ENCODE measurements around the gene ALDH1L2. TPM values are rescaled to one million over a fixed set of nuclear protein-coding genes. Genes with fewer than 3 reads are reported as not detected.
A peak's percentile ranks its signal among the peaks of the same experiment; 100 is the strongest.

Gene ALDH1L2
- total RNA-seq, 1 donor from 2014 or later, result 68.9 TPM

DNA sequence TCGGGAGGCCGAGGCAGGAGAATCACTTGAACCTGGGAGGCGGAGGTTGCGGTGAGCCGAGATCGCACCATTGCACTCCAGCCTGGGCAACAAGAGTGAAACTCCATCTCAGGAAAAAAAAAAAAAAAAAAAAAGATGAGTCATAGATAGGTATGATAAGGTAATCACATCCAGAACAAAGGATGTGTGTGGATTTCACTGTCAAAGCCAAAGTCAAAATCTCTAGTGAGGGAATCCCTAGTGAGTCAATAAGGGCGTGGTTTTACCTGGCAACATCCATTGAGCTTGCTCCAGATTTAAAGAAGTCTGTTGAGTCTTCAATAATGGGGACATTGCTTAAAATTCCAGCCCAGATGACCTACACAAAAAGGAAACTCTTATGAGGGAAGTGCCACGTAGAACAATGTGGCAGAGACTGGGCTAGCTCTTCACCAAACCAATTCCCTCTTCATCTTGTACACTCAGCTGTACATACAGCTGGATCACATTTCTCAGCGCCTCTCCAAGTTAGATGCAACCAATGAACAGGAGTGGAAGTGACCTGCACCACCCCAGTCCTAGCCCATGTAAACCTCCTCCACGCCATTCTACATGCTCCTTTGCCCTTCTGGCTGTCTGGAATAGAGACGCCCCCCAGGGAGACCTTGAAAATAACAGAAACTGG, 23.4 kb downstream of the ALDH1L2 start:
- DNase-seq (ENCODE audit: low spot score in 2 of 2), result no peak
- Histone ChIP-seq H3K4me1 (no peaks in the 10 kb centered on the region), H3K4me3 (no peak overlapping the region), H3K36me3 (peaks cover 52 to 57% of the 10 kb centered on the region in 2 donors), H3K27me3 (no peaks in the 10 kb centered on the region), H3K27ac (no peak overlapping the region), H3K9me3 (peaks cover 0 to 8% of the 10 kb centered on the region in 2 donors)
- TF ChIP-seq, protein P1, sequence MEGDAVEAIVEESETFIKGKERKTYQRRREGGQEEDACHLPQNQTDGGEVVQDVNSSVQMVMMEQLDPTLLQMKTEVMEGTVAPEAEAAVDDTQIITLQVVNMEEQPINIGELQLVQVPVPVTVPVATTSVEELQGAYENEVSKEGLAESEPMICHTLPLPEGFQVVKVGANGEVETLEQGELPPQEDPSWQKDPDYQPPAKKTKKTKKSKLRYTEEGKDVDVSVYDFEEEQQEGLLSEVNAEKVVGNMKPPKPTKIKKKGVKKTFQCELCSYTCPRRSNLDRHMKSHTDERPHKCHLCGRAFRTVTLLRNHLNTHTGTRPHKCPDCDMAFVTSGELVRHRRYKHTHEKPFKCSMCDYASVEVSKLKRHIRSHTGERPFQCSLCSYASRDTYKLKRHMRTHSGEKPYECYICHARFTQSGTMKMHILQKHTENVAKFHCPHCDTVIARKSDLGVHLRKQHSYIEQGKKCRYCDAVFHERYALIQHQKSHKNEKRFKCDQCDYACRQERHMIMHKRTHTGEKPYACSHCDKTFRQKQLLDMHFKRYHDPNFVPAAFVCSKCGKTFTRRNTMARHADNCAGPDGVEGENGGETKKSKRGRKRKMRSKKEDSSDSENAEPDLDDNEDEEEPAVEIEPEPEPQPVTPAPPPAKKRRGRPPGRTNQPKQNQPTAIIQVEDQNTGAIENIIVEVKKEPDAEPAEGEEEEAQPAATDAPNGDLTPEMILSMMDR (IDR thresholded peaks at IDR 0.05), result no peak
- intact Hi-C loops (cut with DNase I), result no loop called here

DNA sequence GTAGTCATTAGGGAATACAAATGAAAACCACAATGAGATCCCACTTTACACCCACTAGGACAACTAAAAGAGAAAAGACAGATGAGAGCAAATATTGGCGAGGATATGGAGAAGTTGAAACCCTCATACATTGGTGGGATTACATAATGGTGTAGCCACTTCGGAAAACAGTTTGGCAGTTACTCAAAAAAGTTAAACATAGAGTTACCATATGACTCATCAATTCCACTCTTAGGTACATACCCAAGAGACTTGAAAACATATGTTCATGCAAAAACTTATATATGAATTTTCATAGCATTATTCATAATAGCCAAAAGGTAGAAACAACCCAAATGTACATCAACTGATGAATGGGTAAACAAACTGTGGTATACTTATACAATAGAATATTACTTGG, 27.1 kb downstream of the ALDH1L2 start:
- intact Hi-C loops (cut with DNase I), result loop anchor here (5.0 to 10.0 kb wide), 2 partner anchors 322 to 855 kb away; no protein-coding TSS in a partner anchor
- no peaks in the 10 kb centered on the region for H3K4me1 ChIP-seq

DNA sequence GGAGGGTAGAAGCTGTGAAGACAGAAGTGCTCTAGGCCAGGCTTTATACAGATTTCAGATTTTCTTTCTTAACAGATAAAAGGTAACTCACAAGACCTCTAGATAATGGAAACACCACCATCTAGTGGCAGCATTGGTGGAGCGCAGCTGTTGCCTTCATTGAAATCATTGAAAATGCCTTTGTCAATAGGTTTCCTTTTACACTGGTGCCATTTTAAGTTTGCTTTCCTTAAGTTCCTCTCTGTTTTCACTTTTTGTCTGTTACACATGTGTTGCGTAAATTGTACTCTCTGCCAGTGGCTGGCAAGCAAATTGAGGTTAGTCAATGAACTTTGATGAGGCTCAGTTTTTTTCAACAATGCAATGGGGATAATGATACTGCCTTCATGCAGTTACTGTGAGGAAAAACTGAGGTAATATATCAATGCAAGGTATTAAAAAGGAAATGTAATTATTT, 31.1 kb downstream of the ALDH1L2 start:
- H3K27ac ChIP-seq, result no peak overlapping the region
- H3K36me3 ChIP-seq, result peaks cover 13 to 54% of the 10 kb centered on the region in 2 donors
- H3K9me3 ChIP-seq, result peaks cover 0 to 11% of the 10 kb centered on the region in 2 donors
- H3K4me3 ChIP-seq, result no peak overlapping the region
- peak; percentile 17 to 92 for DNase-seq (ENCODE audit: low spot score in 2 of 2)
- intact Hi-C loops (cut with DNase I), result loop anchor here (1.0 to 10.0 kb wide), 4 partner anchors 66 to 671 kb away; partner anchors contain the start of gene NOPCHAP1
- no peaks in the 10 kb centered on the region for H3K27me3 ChIP-seq
- TF ChIP-seq, protein P1 (IDR thresholded peaks at IDR 0.05), result peak; percentile 84 to 92 (median 91)
- no peaks in the 10 kb centered on the region for H3K4me1 ChIP-seq

More for the DNA sequence above, 27.1 kb downstream of the ALDH1L2 start:
- Histone ChIP-seq H3K4me3 (no peak overlapping the region), H3K9me3 (peaks cover 0 to 11% of the 10 kb centered on the region in 2 donors), H3K27ac (no peak overlapping the region), H3K27me3 (no peaks in the 10 kb centered on the region), H3K36me3 (peaks cover 35 to 52% of the 10 kb centered on the region in 2 donors)
- no peak for DNase-seq (ENCODE audit: low spot score in 2 of 2)
- TF ChIP-seq, protein P1 (IDR thresholded peaks at IDR 0.05), result no peak

GRCh38 chr12:105051981-105052380, 32.3 kb downstream of the ALDH1L2 start:
- DNase-seq (ENCODE audit: low spot score in 2 of 2), result no peak
- Histone ChIP-seq H3K4me3 (no peak overlapping the region), H3K27ac (no peak overlapping the region), H3K4me1 (no peaks in the 10 kb centered on the region), H3K9me3 (peaks cover 0 to 11% of the 10 kb centered on the region in 2 donors), H3K27me3 (no peaks in the 10 kb centered on the region), H3K36me3 (peaks cover 3 to 52% of the 10 kb centered on the region in 2 donors)
- TF ChIP-seq, protein P1 (IDR thresholded peaks at IDR 0.05), result no peak
- intact Hi-C loops (cut with DNase I), result loop anchor here (5.0 to 10.0 kb wide), 3 partner anchors 65 to 317 kb away; partner anchors contain the start of gene NOPCHAP1

DNA sequence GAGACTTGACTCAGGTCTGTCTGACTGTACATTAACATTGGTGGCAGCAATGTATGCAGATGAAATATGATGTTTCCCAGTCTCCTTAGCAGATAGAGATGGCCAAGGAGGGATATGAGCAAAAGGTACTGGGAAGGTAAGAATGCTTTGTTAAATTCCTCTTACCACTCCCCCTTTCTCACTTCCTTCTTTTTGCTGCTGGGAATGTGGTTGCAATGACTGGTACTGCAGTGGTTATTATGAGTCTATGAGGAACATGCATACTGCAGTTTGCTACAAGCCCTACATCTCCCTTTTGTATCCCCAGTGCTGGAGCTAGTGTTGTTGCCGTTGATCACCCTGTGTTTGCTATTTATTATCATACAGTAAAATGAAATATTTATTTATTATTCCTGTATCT, 35.9 kb downstream of the ALDH1L2 start:
- TF ChIP-seq, protein P1 (IDR thresholded peaks at IDR 0.05), result no peak
- no peaks in the 10 kb centered on the region for H3K27me3 ChIP-seq
- peaks cover 5 to 35% of the 10 kb centered on the region in 2 donors for H3K36me3 ChIP-seq
- H3K27ac ChIP-seq, result no peak overlapping the region
- intact Hi-C loops (cut with DNase I), result no loop called here
- no peak for DNase-seq (ENCODE audit: low spot score in 2 of 2)
- H3K4me1 ChIP-seq, result no peaks in the 10 kb centered on the region
- no peak overlapping the region for H3K4me3 ChIP-seq
- no peaks in the 10 kb centered on the region for H3K9me3 ChIP-seq
